GM10847 (cell line): ENCODE results near the gene LRIG1.

Source experiments
- POLR2A ChIP-seq: IDR thresholded peaks from 2 replicates; pipeline ENCODE4 v1.6.1; 2011; ENCODE audit not compliant: insufficient read length; ENCODE audit errors: extremely low read depth

The LRIG1 gene

DNA sequence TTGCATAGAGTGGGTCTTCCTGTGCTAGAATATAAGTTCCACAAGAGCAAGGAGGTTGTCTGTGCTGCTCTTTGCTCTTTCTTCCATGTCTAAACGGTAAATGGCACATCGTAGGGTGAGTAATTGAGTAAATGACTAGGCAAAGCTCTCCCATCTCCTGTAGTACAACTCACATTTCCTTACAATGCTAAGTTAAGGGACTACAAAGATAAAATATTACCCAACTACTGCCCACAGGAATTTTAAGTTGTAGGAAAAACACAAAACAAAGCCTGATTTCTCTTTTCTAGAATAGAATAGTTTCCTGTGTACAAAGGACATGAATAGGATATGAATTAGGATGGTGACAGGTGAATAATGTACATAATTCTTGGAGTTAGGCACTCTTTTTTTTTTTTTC lies 19.9 kb upstream of the LRIG1 start:
- TF ChIP-seq POLR2A: no peak

DNA sequence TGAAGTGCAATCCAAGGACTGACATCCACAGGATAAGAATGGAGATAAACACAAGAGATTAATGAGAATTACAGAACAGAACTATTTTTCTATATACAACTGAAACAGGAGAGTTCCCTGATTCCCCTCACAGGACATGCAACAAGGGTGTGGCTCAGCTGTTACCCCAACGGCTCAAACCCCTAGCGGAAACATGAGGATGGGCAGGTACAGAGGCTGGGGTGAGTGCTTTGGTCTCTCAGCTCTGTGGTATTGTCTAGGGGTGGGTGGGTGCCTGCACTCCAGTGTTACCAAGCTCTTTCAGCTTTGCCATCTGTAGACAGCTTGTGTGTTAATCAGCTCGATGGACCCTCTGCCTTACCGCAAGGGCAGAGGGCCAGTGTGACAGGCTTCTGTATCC lies 17.8 kb upstream of the LRIG1 start:
- no peak for TF ChIP-seq POLR2A

DNA sequence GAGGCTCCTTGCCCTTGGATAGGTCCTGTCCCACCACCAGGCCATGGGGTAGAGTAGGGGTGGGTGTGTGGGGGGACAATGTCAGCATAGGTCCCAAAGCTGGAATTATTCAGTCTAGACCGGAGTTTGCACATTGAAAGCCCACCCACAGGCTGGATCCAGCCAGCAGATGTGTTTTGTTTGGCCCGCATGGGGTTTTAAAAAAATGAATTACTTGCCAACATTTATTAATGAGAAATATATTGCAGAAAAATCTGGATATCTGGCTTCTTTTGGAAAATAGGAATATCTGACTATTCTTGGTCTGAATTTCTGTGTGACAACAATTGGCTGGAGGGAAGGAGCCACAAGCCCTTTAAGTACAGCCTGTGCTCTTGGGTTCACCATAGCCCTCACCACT lies 17.3 kb upstream of the LRIG1 start:
- no peak for TF ChIP-seq POLR2A

DNA sequence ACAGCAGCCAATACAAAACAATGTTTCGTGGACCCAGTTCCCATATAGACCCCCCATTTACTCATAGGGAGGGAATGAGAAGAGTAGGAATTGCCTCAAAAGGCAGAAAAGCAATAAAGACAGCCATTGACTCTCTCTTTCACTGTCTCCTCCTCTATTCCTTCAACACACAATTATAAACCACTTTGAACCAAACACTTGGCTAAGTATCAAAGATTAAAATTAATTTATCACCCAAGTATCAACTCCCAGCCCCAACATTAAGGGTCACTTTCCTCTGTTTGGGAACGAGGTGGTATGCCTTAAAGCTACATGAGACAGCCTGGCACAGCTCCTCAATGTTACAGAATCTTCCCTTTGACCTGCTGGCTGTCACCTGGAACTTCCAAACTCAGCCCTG lies 16.4 kb upstream of the LRIG1 start:
- no peak for TF ChIP-seq POLR2A

DNA sequence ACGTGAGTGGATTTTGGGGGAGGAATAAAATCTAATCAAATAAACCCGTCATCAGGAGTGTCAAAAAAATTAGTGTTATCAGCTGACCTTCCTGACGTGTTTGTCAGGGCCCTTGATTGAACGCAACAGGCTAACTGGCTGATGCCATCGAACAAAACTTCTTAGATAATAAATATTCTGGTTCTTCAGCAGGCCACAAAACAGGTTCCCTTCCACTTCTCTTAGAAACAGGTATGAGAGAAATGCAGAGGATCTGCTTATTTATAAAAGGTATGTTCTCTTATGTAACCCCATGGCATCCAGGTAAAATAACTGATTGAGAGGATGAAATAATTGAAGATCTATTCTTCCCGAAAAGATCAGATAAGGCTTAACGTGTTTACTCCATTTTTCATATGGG lies 7.6 kb upstream of the LRIG1 start:
- no peak for TF ChIP-seq POLR2A

DNA sequence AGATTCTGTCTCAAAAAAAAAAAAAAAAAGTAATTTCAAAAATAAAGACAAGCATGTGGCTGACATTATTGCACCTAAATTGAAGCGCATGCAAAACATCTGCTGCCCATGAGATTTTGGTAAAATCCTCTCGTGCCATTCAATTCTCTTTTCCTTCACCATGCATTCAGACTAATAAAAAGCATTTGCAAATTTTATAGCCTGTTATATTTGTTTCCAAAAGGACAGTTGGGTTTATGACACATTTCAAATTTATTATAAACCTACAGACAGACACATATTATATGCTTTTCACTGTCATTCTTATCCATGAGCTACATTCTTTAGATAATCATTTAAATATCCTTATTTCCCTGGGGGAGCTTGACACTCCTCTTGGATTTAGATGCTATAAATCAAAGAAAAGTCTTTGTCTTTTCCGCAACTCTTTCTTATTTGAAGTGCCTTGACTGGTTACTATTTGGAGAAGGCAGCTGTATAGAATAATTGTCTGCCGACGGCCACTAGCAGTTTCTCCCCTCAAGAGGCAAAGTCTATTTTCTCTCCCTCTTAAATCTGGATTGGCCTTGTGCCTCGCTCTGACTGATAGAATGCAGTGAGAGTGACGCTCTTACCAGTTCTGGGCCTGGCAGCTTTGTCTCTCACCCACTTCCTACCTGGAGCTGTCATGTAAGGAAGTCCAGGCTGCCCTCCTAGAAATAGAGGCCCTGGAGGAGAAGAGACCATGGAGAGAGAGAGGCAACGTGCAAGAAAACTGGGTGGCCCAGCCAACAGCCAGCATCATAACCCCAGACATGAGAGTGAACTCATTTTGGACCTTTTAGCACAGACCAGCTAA lies 6.8 kb upstream of the LRIG1 start:
- no peak for TF ChIP-seq POLR2A

DNA sequence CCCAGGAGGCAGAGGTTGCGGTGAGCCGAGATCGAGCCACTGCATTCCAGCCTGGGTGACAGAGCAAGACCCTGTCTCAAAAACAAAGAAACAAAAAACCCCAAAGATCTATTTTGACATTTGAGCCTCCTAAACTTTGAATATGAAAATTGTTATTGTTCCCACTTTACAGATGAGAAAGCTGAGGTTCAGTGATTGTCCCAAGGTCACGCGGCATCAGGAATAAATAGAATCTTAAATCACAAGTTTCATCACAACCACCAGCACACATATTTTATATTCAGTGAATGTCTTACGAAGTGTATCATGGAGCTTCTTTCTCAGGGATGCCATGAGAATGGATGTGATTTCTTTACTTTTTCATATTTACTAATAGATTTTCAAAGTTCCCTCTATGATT lies 5.3 kb upstream of the LRIG1 start:
- no peak for TF ChIP-seq POLR2A

DNA sequence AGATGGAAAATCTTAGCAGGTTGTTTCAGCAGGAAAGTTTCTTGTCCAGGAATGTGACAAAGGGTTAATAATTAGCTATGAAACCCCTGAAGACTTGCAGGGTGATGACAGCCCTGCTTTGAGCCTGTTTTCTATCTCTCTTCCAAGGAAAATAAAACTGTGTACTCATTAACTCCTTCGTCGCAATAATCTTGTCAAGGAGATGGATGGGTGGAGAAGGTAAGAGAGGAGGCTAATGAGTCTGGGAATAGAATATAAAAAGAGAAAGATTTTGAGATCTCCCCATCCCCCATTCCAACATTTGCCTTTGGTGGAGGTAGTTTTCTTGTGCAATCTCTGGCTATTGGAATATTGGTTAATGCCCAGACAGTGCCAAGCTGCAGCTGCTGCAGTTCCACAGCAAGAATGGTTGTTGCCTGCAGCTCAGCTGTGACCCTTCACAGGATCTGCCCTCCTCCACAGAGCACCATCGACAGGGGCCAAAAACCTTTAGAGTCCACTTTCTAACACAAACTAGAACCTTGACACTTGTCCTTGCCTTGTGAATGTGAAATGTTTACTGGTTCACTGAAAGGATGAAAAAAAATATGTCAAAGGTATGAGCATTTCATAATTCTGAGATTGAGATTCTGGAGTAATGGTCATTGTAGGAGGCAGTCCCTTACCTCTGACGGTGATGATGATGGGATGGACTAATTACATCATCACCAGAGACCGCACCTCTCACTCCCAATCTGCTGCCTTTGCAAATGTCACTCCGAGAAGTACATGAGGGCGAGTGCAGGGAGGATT lies 4.2 kb upstream of the LRIG1 start:
- TF ChIP-seq POLR2A: no peak

DNA sequence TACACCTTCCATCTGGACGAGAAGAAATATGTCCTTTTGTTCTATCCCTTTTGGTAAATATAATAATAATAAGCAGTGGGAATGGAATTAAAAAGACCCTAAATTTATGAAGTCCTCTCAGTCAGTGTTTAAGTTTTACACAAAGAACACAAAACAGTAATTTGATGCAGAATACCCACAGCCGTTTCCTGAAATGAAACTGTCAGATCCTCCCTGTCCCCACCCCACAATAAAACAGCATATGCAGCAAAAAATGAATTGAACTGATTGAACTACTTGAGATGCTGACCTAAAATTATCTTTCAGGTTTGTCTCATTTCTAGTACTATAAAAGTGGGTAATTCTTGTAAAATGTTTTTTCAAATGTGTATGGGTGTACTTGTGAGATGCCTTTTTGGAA lies 2.2 kb upstream of the LRIG1 start:
- no peak for TF ChIP-seq POLR2A

DNA sequence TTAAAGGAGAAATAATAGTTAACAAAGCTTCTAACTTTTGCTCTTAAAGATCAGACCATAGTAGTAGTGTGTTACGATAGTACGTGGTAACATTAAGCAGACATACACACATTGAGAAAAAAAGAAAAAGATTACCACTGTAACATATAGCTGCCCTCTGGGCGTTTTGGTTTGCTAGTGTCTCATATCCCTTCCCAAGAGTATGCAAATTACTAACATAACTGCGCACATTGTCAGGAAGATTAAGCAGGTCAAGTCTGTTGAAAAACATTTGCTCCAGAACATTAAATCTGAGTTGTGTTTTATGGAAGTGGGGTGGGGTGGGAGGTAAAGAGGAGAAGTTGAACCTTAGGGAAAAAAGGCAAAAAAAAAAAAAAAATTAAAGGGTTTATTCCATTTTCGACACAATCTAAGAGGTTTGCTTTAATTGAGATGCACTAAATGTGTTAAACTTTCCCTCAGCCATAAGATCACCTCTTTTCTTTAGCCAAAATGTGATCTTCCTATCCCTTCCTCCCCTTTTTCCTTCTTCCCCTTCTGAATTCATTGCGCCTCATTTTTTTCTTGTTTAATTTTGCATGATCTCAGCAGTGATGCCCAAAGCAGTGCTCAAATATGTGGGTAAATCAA lies 1.5 kb upstream of the LRIG1 start:
- TF ChIP-seq POLR2A: no peak

DNA sequence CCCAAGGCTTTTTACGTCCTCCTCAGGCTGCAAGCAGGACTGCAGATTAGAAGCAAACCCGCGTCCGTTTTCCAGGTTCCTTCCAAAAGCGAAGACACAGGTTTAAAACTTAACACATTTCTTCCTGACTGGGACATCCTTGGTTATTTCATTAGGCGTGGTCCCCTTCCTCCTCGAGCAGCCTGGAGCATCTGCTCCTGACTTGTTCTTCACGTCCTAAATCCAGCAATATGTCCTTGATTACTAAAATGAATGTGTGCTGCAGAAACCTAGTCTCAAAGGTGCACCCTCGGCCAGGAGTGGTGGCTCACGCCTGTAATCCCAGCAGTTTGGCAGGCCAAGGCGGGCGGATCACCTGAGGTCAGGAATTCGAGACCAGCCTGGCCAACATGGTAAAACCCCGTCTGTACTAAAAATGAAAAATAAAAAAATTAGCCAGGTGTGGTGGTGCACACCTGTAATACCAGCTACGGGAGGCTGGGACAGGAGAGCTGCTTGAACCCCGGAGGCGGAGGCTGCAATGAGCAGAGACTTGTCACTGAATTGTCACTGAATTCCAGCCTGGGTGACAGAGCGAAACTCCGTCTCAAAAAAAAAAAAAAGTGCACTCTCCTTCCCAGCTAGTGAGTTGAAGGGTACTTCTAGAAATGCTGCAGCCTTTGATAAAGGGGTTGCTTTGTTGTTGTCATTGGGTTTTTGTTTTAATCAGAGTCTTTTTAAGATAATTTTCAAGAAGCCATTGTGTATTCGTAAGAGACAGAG lies 842 bp upstream of the LRIG1 start:
- TF ChIP-seq POLR2A: no peak

DNA sequence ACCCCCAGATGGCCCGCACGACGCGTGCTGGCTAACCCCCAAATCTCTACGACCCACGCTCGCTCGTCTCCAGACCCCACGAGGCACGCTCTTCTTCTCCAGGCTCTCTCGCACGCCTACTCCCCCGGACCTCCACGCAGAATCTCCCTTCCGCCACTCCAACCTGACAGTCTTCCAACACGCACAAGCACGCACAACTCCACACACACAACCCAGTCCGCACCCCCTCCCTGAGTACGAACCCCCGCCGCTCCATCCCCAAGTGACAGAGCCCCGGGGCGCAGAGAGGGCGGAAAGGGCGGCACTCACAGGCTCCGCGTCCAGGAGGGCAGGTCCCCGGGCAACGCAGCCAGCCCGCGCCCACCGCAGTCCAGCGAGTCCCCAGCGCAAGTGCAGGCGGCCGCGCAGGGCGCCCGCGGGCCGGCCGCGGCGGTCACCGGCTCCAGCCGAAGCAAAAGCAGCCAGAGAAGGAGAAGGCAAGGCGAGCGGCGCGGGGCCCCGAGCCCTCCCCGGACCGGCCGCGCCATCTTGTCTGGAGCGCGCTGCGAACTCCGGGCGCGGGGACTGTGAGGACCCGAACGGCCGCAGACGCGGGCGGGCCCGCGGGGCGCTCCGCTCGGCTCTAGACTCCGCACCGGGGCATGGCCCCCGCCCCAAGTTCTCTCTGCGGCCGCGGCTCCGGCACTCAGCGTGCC lies 794 bp downstream of the LRIG1 start:
- no peak for TF ChIP-seq POLR2A

DNA sequence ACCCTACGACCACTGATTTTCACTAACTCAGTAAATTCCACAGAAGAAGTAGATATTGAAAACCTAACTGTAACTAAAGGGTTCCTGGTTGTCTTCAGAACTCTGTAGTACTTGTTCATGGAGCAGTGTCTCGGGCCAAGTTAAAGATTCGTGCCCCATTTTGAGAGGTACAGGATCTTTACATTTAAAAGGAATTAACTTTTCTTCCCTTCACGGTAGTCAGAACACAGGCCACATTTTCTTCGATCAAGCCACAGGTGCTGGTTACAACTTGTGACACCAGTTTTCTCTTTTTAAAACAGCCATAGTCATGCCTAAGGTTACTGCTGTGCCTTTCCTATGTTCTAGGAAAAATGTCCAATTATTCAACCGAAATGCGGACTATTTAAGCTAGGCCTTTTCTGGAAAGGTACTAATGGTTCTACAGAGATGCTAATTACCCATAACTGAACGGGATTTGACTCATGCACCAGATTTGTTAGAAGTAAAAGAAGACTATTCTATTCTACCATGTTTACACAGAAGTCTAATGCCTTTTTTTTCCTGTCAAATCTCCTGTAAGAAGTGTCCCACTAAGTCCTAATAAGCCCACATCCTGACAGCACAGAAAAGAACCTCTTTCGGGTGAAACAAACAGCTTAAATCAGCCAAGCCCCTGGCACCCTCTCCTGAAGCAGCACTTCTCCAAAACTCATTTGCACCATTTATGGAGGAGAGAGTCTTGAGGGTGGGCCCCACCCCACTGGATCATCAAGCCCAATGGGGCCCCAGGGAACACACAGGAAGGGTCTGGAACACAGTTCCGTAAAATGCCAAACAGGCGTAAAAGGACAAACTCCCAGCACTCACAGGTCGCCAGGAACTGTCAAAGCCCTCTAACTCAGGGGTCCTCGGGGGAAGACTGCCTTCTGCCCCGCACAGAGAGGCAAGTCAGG lies 1.9 kb downstream of the LRIG1 start:
- no peak for TF ChIP-seq POLR2A
